CD14-positive monocyte (primary cell): ENCODE data around the gene MISFA. TPM values are rescaled to one million over a fixed set of nuclear protein-coding genes. Genes with fewer than 3 reads are reported as not detected.

Experiments
- DNase-seq, 3 donors: peaks; one replicate each; pipeline ENCODE4 v3.0.0-alpha.2; 2011 to 2022
- H2AFZ ChIP-seq: 2 replicates; pipeline ENCODE4 v1.6.0; 2012; ENCODE audit warnings: mild to moderate bottlenecking, low read depth, low read length, inconsistent platforms; ENCODE audit not compliant: insufficient read depth, poor library complexity, severe bottlenecking
- H3K27ac ChIP-seq, 2 donors: 1 replicate in 1 of 2; 2 replicates in 1 of 2; pipeline ENCODE4 v1.5.1; 2012 to 2013; ENCODE audit warnings: low read length in 2 of 2, control low read depth in 1 of 2, inconsistent platforms in 1 of 2, low read depth in 1 of 2, mild to moderate bottlenecking in 1 of 2
- H3K27me3 ChIP-seq, 2 donors: one replicate each; pipeline versions ENCODE4 v1.6.0 to v1.6.1; 2011 to 2013; ENCODE audit warnings: low read length in 2 of 2; ENCODE audit not compliant: control insufficient read depth in 2 of 2, insufficient read depth in 2 of 2
- H3K36me3 ChIP-seq, 2 donors: replicated peaks in 1 of 2; 1 replicate in 1 of 2; 2 replicates in 1 of 2; pipeline versions ENCODE4 v1.5.1 to v1.6.1; 2012 to 2013; ENCODE audit warnings: low read length in 2 of 2, control low read depth in 1 of 2, inconsistent platforms in 1 of 2, mild to moderate bottlenecking in 1 of 2; ENCODE audit not compliant: insufficient read depth in 2 of 2, control insufficient read depth in 1 of 2
- H3K4me1 ChIP-seq, 2 donors: 1 replicate in 1 of 2; 2 replicates in 1 of 2; pipeline versions ENCODE4 v1.5.1 to v1.6.1; 2012 to 2013; ENCODE audit warnings: low read length in 2 of 2, control low read depth in 1 of 2, inconsistent platforms in 1 of 2, mild to moderate bottlenecking in 1 of 2, moderate library complexity in 1 of 2; ENCODE audit not compliant: insufficient read depth in 2 of 2, control insufficient read depth in 1 of 2
- H3K4me2 ChIP-seq: replicated peaks from 2 replicates; pipeline ENCODE3; 2012; ENCODE audit warnings: low read length, moderate library complexity, mild to moderate bottlenecking; ENCODE audit not compliant: poor library complexity, severe bottlenecking; ENCODE audit errors: extremely low read depth
- H3K4me3 ChIP-seq, 3 experiments: fragments of 200-600 bp in 1 of 3; sonication (generic) in 1 of 3; replicated peaks in 1 of 3; 1 replicate in 2 of 3; 2 replicates in 1 of 3; pipeline ENCODE4 v1.5.1; 2011 to 2013; ENCODE audit warnings: low read length in 3 of 3, mild to moderate bottlenecking in 3 of 3, control low read depth in 2 of 3, low read depth in 2 of 3, inconsistent platforms in 1 of 3, moderate library complexity in 1 of 3
- H3K79me2 ChIP-seq: 2 replicates; pipeline ENCODE4 v1.6.0; 2012; ENCODE audit warnings: mild to moderate bottlenecking, control low read depth, inconsistent platforms, low read length, moderate library complexity; ENCODE audit not compliant: insufficient read depth
- H3K9ac ChIP-seq: 2 replicates; pipeline ENCODE4 v1.6.0; 2017; ENCODE audit warnings: low read length, mild to moderate bottlenecking; ENCODE audit not compliant: insufficient read depth, poor library complexity, severe bottlenecking
- H3K9me3 ChIP-seq, 2 donors: replicated peaks in 1 of 2; 1 replicate in 1 of 2; 2 replicates in 1 of 2; pipeline versions ENCODE4 v1.5.1 to v1.6.1; 2012 to 2013; ENCODE audit warnings: low read length in 2 of 2, control low read depth in 1 of 2; ENCODE audit not compliant: control insufficient read depth in 1 of 2, insufficient read depth in 1 of 2
- H4K20me1 ChIP-seq: 2 replicates; pipeline ENCODE4 v1.6.0; 2012; ENCODE audit warnings: mild to moderate bottlenecking, low read length, control low read depth, moderate library complexity; ENCODE audit not compliant: insufficient read depth
- H3K27ac Mint-ChIP-seq, 7 donors: one replicate each; pipeline ENCODE4 v1.8.0; 2020; ENCODE audit warnings: mild to moderate bottlenecking in 7 of 7, mixed read lengths in 7 of 7, moderate library complexity in 6 of 7, inconsistent platforms in 2 of 7
- H3K27me3 Mint-ChIP-seq, 3 donors: one replicate each; pipeline ENCODE4 v1.8.0; 2021 to 2022; ENCODE audit warnings: low read depth in 3 of 3, mild to moderate bottlenecking in 3 of 3, mixed read lengths in 3 of 3, moderate library complexity in 3 of 3, inconsistent platforms in 1 of 3
- H3K36me3 Mint-ChIP-seq, 2 donors: one replicate each; pipeline ENCODE4 v1.8.0; 2020; ENCODE audit warnings: mixed read lengths in 2 of 2, inconsistent platforms in 1 of 2, mild to moderate bottlenecking in 1 of 2
- H3K4me1 Mint-ChIP-seq: one replicate; pipeline ENCODE4 v1.8.0; 2020; ENCODE audit warnings: mild to moderate bottlenecking, mixed read lengths
- H3K4me3 Mint-ChIP-seq, 2 donors: one replicate each; pipeline ENCODE4 v1.8.0; 2020; ENCODE audit warnings: mild to moderate bottlenecking in 2 of 2, mixed read lengths in 2 of 2, moderate library complexity in 1 of 2
- H3K9me3 Mint-ChIP-seq, 7 donors: one replicate each; pipeline ENCODE4 v1.8.0; 2020 to 2022; ENCODE audit warnings: mixed read lengths in 7 of 7, mild to moderate bottlenecking in 6 of 7, moderate library complexity in 6 of 7, inconsistent platforms in 2 of 7
- CTCF ChIP-seq: fragments of 200-600 bp; IDR thresholded peaks from one replicate; pipeline ENCODE4 v1.8.0; 2022; ENCODE audit warnings: antibody characterized with exemption, mild to moderate bottlenecking
- WGBS: methylation state at CpG from one replicate; pipeline ENCODE4 v1.1.5; 2013; ENCODE audit warnings: missing lambda C conversion rate; ENCODE audit not compliant: insufficient coverage; 5-methylcytosine and 5-hydroxymethylcytosine counted together
- intact Hi-C, 2 donors: fragments of 100-400 bp; cut with micrococcal nuclease; formaldehyde crosslinking; loops; one replicate each; pipeline versions ENCODE4 v1.15.0 to v1.15.1; 2023
- polyA plus RNA-seq, 3 donors: library from polyadenylated mRNA; depleted of rRNA in 1 of 3; unstranded in 2 of 3; stranded (reverse) in 1 of 3; fragments of 300-500 nt in 2 of 3; fragments of >200 nt in 1 of 3; fragmentation: Illumina TruSeq in 2 of 3; gene quantifications; 1 replicate in 2 of 3; 2 replicates in 1 of 3; pipeline ENCODE4 v1.2.3, GENCODE V29; 2012 to 2021

The MISFA gene
- polyA plus RNA-seq, 3 donors, result 0.43 TPM; not detected in 2

DNA sequence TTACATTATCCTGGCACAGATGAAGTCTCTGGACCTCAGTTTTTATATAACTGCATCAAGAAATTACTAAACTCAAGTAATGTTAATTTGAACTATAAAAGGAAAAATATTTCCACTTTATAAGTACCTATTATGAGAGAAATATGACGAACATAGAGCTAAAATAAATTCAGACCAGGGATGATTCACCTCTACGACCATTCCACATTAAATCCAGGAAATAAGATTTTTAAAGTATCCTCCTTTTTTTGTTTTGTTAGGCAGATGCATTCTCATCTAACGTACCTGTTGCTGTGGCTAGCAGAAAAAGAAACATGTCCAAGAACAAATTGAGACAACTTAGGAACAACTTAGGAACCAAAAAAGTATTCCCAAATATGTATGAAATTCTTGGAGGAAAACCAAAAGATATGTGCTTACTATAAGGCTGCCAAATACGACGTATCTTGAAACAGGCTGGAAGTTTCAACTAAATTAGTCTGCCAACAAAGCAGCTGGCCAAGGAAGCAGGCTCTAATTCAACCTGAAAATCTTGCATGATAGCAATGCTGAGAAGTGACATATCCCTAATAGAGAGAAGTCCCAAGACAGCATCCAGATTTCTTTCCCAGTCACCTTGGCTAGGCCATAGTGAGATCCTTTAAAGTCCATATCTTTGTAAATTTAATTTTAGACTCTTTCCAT lies 18.9 kb downstream of the MISFA start:
- intact Hi-C loops, result no loop called here
- H3K27me3 Mint-ChIP-seq, result peaks cover 0 to 3% (median 0%) of the 10 kb centered on the region in 3 donors
- H3K4me3 Mint-ChIP-seq, result no peak overlapping the region
- peak overlapping the region in 1 of 2 donors; percentile 18 for H3K27ac ChIP-seq
- H3K27ac Mint-ChIP-seq, result peak overlapping the region in 2 of 7 donors; percentile 16 to 21
- H3K4me2 ChIP-seq, result no peak overlapping the region
- H3K9ac ChIP-seq, result no peak overlapping the region
- H3K27me3 ChIP-seq, result no peaks in the 10 kb centered on the region
- no peak for DNase-seq
- peaks cover 83% of the 10 kb centered on the region for H4K20me1 ChIP-seq
- H3K79me2 ChIP-seq, result peaks cover 68% of the 10 kb centered on the region
- WGBS, result 64% methylated on average over 2 of the region's 5 CpGs
- peaks cover 22 to 23% of the 10 kb centered on the region in 2 donors for H3K36me3 ChIP-seq
- peaks cover 18 to 26% of the 10 kb centered on the region in 2 donors for H3K4me1 ChIP-seq
- H3K4me1 Mint-ChIP-seq, result peaks cover 37% of the 10 kb centered on the region
- no peak for TF ChIP-seq CTCF
- H3K4me3 ChIP-seq, result no peak overlapping the region
- peaks cover 0 to 2% (median 0%) of the 10 kb centered on the region in 7 donors for H3K9me3 Mint-ChIP-seq
- peaks cover 23 to 33% of the 10 kb centered on the region in 2 donors for H3K36me3 Mint-ChIP-seq
- no peak overlapping the region for H2AFZ ChIP-seq
- H3K9me3 ChIP-seq, result no peaks in the 10 kb centered on the region

- no peak for TF ChIP-seq CTCF
- Histone ChIP-seq H3K27ac (no peak overlapping the region), H4K20me1 (peaks cover 93% of the 10 kb centered on the region), H3K4me2 (no peak overlapping the region), H3K9me3 (no peaks in the 10 kb centered on the region), H2AFZ (no peak overlapping the region), H3K4me1 (peaks cover 0 to under 1% of the 10 kb centered on the region in 2 donors), H3K27me3 (no peaks in the 10 kb centered on the region), H3K79me2 (peaks cover 98% of the 10 kb centered on the region), H3K4me3 (no peak overlapping the region), H3K9ac (no peak overlapping the region), H3K36me3 (no peaks in the 10 kb centered on the region)
- Mint-ChIP-seq H3K4me1 (peaks cover 13% of the 10 kb centered on the region), H3K27ac (no peak overlapping the region), H3K9me3 (no peaks in the 10 kb centered on the region), H3K27me3 (peaks cover 0 to 2% (median 0%) of the 10 kb centered on the region in 3 donors), H3K36me3 (peaks cover 5 to 18% of the 10 kb centered on the region in 2 donors), H3K4me3 (no peak overlapping the region)
- intact Hi-C loops, result no loop called here
- no peak for DNase-seq
- WGBS, result no CpG with 5 or more reads among the region's 2 CpGs
Observed at GRCh38 chr11:18623707-18624106, 24.1 kb downstream of the MISFA start.
